SHP77 (cell line): ENCODE data around the gene KCNH4.

Experiments
- DNase-seq, 2 experiments: peaks; one replicate each; lab custom pipeline; 2025; lab: John Stamatoyannopoulos, UW

Gene KCNH4

DNA sequence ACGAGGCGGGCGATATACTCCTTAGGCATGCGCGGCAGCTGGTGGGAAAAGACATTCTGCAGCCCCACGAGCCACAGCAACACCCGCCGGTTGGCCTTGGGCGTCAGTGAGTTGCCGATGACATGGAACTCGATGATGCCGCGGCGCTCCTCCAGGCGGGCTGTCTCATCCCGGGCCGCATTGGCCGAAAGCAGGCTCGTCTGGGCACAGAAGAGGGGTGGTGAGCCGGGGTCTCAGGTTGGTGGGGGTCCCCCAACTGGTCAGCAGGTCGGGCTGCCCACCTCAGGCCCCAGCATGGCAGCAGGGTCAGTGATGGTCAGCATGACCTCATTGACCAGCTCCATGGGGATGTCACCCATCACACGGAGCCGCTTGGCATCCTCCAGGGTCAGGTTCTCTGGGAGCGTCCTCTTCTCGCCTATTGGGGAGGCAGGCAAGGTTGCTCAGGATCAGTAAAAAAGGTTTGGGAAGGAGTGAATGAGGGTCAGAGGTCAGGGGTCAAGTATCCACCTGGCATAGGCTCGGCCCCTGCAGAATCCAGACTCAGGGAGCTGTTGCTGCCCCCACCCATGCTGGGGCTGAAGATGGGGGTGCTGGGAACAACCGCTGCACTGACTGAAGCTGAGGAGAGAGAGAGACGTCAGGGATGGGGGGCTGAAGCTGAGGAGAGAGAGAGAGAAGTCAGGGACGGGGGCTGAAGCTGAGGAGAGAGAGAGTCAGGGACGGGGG, 63.4 kb downstream of the KCNH4 start:
- no peak for DNase-seq

DNA sequence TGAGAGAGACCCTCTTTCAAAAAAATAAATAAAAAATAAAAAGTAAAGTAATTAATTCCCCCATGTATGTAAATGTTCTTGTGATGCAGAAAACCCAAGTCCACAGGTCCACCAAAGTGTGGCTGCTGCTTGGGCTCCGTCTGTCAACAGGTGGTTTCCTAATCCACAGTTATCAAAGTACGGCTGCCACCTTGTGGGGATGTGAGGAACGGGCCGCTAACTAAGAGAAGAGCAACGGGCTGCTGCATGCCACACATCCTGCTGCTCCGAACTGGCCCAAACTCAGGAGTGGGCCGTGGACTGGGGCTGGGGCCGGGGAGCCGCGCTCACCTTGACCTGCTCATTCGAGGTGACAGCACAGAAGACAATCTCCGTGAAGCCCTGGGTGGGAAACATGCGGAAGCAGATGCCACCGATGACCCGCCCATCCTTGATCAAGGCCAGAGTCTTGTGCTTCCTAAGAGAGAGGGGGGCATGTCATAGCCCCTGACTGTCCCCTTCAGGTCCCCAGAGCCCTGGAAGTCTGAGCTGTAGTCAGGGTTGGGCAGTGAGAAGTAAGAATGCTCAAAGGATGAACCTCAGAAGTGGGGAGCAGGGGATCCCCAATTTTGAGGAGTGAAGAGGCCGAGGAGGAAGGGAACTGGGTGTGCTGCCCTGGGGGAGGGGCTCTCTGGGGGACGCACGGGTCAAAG, 64.1 kb downstream of the KCNH4 start:
- peak; percentile 54 to 65 for DNase-seq

DNA sequence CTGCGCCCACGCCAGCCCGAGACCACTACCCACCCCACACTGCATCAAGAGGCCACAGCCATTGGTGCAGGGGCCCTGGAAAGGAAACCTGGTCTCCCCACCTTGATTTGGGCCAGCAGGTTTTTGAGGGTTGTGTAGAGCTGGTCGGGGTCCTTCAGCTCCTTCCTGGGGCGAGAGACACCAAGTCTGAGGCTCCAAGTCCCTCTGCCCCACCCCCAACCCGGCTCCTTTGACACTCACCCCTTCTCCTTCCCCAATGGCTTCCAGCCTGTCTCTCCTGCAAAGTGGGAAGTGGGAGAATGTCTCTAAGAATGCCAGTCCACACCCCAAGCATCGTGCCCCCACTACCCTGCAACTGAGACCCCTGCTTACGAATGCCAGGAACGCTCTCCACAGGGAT, 66.8 kb downstream of the KCNH4 start:
- DNase-seq = no peak

DNA sequence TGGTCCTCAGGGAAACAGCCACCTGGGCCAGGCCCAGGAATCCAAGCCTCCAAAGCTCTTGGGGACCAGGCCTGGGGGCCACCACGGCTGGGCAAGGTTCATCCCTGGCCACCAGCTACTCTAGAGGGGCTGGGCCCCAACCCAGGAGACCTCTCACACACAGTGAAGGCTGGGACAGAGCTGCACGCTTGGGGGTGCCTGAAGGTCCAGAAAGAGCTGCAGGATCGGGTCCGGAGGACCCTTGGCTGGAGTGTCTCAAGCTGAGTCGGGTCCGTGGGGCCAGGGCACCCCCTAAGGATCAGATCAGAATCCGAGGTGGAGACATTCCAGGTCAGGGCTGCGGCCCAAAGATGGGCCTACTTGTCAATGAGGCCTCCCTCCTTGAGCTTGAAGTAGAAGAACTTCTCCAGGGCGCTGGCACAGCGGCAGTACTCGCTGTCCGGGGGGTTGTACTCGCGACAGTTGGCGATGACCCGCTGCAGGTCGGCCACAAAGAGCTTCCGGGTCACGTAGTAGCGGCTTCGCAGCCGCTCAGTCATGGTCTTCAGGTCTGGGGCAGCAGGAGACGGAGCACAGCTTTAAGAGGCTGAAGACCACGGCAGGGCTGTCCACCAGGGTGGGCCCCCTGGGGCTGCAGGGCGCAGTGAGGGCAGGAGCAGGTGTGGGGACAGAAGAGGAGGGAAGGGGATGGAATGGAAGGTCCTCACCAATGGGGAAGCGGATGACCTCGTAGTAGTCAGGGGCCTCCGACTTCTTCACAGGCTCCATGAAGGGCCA, 67.5 kb downstream of the KCNH4 start:
- no peak for DNase-seq

DNA sequence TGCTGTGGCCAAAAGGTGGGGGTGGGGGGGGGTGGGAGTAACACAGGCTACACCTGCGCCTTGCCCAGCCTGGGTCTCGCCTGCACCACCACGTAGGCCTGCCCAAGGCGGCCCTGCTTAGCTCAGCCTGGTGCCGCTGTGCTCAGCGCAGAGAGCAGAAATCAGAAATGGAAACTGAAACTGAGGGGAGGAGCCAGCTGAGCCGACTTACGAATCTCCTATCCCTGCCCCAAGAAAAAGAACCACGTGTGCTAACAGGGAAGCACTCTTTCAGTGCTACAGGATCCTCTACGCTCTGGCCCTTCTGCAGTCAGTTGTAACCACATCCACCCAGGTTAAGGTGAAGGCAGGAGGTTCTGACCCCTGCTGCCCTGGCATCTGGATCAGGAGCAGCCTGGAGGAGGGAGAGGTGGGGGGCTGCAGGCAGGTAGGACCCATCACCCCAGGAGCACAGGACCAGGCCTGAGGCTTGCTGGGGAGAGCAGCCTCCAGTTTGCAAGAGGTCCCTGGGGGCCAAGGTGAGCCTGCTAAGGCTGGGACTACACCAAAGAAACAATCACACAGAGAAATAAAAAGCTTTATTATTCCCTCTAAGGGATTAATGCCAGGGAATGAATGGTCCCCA, 68.3 kb downstream of the KCNH4 start, which contains the start of gene DHX58:
Gene DHX58 (minus strand): TSS at position 163 of the 625 bp plus-strand sequence. CDS start 822 bp downstream, outside the sequence.
- no peak for DNase-seq

DNA sequence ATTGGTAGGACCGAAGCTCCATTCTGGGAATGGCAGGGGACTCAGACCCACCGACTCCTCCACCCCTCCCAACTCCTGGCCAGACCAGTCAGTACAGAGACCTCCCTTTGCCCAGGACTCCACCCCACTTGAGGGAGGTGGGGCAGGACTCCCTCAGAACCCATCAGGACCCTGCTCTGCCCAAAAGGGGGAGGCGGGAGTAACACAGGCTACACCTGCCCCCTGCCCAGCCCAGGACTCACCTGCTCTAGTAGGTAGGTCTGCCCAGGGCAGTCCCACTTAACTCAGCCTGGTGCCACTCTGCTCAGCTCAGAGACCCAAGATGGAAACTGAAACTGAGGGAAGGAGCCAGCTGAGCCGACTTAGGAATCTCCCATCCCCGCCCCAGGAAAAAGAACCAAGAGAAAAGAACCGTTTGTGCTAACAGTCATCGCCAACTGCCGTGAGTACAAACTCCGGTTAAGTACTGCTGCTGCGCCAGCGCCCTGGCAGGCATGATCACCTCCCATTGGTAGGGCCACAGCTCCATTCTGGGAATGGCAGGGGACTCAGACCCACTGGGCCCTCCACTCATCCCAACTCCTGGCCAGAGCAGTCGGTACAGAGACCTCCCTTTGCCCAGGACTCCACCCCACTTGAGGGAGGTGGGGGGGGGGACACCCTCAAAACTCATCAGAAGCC, 68.9 kb downstream of the KCNH4 start:
- no peak for DNase-seq

DNA sequence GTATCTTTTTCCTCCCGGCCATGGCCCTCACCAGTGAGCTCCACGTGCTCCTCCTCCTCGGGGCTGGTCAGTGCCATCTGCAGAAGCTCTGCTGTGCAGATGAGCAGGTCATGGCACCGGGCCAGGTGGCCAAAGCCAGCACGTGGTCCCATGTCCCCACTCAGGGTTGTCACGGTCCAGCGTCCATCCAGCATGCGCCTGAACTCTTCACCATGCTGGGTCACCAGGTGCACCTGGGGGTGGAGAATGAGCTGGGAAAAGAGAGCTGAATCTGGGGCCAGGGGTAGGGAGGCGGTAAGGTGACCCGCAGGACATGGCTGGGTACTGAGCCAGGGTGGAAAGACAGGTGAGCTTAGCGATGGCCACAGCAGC, 69.7 kb downstream of the KCNH4 start:
- no peak for DNase-seq

DNA sequence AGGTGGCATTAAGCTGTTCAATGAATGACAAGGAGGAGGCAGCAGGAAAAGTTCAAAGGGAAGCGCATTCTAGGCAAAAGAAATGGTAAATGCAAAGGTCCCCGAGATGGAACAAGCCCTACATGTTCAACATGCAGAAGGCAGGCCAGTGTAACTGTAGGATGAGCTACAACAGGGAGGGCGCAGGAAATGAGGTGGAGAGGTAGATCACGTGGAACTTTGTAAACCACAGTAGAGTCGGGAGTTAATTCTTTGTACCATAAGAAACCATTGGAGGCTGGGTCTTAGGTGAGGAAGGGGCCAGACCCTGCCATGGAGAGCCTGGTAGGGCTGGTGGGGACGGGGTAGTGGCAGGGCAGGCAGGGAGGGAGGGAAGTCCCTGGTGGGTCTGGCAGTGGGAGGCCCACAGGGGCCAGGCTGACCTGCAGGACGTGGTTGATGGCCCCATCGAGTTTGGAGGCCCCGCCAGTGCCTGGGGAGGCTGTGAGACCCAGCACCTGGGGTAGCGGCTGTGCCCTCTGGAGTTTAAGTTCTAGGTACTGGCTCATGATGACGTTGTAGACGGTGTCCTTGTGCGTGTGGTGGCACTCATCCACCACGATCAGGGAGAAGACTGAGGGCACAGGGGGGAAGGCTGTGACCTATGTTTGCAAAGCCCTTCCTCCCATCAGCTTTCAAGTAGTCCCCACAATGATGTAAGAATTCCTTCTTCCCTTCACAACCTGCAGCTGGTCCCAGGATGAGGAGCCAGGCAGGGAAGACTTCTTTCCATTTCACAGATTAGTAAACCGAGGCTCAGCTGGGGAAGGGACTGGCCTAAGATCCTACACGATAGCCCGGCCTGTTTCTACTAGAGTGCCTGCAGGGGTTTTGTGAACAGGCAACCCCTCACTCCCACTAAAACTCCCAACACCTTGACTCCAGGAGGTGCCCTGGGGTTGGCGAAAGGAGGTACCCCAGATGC, 70.4 kb downstream of the KCNH4 start:
- no peak for DNase-seq

DNA sequence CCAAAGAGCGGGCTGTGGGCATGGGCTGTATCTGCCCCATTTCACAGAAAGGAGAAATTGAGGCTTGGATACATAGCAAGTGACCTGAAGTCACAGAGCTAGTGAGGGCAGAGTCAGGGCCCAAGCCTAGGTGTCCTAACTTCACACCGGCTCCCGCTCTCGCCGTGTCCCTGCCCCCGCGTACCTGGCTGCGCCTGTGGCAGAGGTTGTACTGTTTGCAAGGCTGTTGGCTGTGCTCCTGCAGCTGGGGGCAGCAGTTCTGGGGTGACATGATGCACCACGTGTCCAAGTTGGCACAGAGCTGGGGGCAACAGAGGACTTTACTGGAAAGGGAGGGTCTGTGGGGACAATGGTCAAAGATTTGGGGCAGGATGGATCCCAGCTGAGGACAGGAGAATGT, 71.9 kb downstream of the KCNH4 start:
- no peak for DNase-seq

DNA sequence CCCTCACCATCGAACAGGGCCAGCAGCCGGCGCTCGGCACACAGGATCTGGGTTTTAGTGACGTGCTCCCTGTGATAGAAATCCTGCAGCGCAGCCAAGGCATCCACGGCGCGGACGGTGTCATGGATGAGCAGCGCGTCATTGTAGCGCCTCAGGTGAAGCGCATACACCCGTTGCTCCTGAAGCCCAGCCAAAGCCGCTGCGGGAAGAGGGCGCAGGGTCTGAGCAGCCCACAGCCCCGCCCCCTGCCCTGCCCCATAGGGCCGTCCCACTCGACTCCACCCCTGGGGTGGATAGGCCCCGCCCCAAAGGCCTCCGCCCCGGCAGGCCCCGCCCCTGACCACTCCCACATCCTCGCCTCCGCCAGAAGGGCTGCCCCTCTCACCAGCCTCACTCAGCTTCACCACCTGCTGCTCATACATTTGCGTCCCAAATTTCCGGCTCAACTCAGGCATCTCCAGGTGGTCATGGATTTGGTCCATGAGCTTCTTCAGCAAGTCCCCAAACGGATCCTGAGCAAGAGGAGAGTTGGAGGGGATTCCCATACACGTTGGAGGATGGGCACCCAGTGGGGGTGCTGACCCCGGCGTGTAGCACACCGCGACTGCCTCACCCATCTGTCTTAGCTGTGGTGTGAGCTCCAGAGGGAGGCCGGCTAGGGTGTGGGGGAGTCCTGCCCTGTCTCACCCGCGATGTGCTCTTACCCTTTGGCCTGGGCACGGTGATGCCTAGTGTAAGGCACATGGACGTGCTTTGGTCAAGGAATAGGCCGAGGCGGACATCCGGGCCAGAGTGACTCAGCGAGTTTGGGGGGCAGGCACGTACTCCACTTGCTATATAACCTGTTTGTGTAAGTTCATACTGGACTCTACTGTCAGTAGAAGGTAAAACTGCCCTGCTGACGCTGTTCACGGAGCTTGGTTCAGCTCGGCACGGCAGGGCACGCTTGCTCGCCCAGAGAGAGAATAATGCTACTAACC, 73.1 kb downstream of the KCNH4 start:
- peak; percentile 78 to 92 for DNase-seq

DNA sequence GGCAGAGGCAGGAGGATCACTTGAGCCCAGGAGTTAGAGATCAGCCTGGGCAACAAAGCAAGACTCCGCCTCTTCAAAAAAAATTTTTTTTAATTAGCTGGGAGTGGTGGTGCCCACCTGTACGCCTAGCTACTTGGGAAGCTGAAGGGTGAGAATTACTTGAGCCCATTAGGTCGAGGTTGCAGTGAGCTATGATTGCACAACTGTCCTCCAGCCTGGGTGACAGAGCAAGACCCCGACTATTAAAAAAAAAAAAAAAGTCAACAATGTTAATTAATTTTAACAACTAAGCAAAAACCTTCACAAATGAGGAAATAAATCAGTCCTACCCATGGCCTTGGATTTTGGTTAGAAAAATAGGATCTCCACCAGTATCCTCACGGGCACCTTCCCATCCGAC, 73.8 kb downstream of the KCNH4 start:
- no peak for DNase-seq
